GM10248 (cell line): ENCODE measurements around the gene ENPP5.
A peak's percentile ranks its signal among the peaks of the same experiment; 100 is the strongest.
"Not testable (repeated sequence)": the region's sequence is repeated elsewhere in the genome, so short reads cannot be mapped to it uniquely, and the experiment has no call there.

ENCODE experiments used
- CTCF ChIA-PET: fragments of 300-600 bp; sonication (Branson Sonifier 250); formaldehyde crosslinking; extraction: SDS; loops from one replicate; lab custom pipeline; 2021; ENCODE audit warnings: antibody characterized with exemption; lab: Yijun Ruan, JAX
- POLR2A ChIA-PET: fragments of 350-650 bp; sonication (Branson Sonifier 250); formaldehyde crosslinking; extraction: SDS; loops from one replicate; lab custom pipeline; 2020; ENCODE audit warnings: antibody characterized with exemption; lab: Yijun Ruan, JAX
- DNase-seq: peaks from one replicate; pipeline ENCODE4 v3.0.0; 2012; ENCODE audit errors: extremely low spot score
- TF ChIP-seq, protein P1 (sequence below): IDR thresholded peaks from 2 replicates; pipeline ENCODE4 v1.5.1; 2012; ENCODE audit warnings: mild to moderate bottlenecking, low read depth; ENCODE audit errors: extremely low read depth, missing control alignments, control extremely low read depth

The ENPP5 gene

DNA sequence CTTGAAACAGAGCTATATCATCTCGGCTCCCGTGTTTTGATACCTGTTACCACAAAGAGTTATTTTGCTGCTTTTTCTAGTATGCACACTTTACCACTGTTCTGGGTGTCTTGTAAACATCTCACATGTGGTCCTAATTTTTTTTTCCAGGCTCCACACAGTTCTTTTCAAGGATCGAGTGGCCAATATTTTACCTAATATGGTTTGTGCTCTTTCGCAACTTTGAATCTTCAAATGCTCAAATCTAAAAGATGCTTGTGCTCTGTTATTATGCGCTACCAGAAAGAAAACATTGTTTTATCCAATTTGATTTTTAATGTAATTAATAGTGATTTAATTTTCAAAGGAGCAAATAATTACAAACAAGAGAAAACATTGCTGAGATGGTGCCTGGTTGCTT is 10.7 kb downstream of the ENPP5 start:
- TF ChIP-seq, protein P1, sequence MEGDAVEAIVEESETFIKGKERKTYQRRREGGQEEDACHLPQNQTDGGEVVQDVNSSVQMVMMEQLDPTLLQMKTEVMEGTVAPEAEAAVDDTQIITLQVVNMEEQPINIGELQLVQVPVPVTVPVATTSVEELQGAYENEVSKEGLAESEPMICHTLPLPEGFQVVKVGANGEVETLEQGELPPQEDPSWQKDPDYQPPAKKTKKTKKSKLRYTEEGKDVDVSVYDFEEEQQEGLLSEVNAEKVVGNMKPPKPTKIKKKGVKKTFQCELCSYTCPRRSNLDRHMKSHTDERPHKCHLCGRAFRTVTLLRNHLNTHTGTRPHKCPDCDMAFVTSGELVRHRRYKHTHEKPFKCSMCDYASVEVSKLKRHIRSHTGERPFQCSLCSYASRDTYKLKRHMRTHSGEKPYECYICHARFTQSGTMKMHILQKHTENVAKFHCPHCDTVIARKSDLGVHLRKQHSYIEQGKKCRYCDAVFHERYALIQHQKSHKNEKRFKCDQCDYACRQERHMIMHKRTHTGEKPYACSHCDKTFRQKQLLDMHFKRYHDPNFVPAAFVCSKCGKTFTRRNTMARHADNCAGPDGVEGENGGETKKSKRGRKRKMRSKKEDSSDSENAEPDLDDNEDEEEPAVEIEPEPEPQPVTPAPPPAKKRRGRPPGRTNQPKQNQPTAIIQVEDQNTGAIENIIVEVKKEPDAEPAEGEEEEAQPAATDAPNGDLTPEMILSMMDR: no peak
- ChIA-PET CTCF (no interaction called here), POLR2A (no interaction called here)
- DNase-seq: no peak

DNA sequence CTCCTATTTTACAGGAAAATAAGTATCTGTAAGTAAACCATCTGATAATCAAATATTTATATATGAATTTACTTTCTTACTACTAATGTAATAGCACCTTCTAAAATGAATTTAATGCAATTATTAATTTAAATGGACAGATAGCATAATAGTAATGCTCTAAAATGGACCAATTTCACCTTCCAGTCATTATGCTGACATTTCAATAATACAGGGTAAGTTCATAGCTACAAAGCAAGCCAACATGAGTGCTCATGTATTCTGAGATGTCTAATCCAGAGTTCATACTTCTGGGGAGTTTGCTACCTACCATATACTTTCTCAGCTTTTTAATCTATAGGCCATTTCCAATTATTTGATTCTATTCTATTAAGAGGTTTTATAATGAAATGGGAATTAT is 11.6 kb downstream of the ENPP5 start:
- ChIA-PET POLR2A (no interaction called here), CTCF (interaction anchor here (1.2 to 1.4 kb wide), 3 partner anchors 16 to 350 kb away, joined by 3 read pairs; no protein-coding TSS in a partner anchor)
- TF ChIP-seq, protein P1: no peak
- no peak for DNase-seq

DNA sequence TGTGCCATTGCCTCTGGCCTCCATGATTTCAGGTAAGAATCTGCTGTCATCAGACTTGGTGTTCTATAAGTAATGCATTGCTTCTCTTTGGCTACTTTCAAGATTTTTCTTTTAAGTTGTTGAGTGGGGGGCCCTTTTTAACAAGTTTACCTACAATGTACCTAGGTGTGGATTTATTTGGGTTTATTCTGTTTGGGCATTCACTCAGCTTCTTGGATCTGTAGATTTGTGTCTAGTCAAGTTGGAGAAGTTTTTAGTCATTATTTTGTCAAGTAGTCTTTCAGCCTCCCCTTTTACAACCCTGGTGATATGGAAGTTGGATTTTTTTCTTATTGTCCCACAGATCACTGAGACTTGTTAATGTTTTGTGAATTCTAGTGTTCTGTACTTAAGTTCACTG is 14.1 kb downstream of the ENPP5 start:
- ChIA-PET CTCF (interaction anchor here (1.0 kb wide), 1 partner anchor 64 kb away, joined by 3 read pairs; no protein-coding TSS in a partner anchor), POLR2A (no interaction called here)
- TF ChIP-seq, protein P1: no peak
- DNase-seq: no peak

DNA sequence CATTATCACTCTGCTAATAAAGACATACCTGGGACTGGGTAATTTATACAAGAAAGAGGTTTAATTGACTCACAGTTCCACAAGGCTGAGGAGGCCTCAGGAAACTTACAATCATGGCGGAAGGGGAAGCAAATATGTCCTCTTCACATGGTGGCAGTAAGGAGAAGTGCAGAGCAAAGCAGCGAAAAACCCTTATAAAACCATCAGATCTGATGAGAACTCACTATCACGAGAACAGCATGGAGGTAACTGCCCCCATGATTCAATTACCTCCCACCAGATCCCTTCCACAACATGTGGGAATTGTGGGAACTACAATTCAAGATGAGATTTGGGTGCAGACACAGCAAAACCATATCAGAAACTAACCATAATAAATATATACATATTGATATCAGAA is 21.7 kb downstream of the ENPP5 start:
- CTCF ChIA-PET, POLR2A ChIA-PET, DNase-seq: not testable (repeated sequence)

DNA sequence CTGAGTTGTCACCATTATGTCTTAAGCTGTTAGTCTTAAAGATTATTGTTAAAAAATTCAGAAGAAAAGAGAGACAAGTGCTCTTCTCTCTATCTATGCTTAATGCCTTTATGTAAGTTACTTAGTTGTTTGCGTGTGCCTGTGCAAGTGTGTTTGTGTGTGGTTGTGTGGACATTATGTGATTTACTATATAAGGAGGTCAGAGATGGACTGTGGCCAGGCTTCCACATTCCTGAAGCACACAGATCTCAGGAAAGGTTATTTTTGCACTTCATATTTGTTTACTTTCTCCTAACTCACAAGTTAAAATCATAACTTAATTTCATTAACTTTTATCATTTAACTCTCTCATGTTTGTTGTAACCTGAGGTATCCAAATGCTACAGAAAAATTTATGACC is 26.5 kb downstream of the ENPP5 start:
- no peak for DNase-seq
- TF ChIP-seq, protein P1: no peak
- ChIA-PET POLR2A (no interaction called here), CTCF (interaction anchor here (1.6 kb wide), 1 partner anchor 14 kb away, joined by 3 read pairs; the partner anchor contains the start of gene ENPP4)

DNA sequence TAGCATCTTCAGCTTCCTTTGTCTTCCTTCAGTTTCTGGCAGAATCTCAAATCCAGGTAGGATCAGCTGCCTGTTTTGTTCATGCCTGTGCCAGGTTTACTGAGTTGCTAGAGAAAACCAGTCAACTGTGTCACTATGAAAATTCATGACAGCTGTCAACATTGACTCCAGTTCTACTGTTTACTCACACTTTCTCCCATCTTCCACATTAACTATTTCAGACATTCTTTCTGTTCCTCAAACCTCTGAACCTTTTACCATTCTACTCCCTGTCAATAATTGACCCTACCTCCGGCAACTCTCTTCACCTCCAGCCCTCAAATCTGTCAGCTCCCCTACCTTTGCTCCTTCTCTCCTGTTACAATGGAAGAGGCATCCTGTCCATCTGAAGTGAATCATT is 32.5 kb downstream of the ENPP5 start:
- TF ChIP-seq, protein P1: no peak
- CTCF ChIA-PET: interaction anchor here (1.0 to 1.7 kb wide), 4 partner anchors 9 to 82 kb away, joined by 3 to 11 read pairs (median 4); partner anchors contain the start of gene ENPP4
- peak; percentile 14 for DNase-seq
- POLR2A ChIA-PET: no interaction called here

DNA sequence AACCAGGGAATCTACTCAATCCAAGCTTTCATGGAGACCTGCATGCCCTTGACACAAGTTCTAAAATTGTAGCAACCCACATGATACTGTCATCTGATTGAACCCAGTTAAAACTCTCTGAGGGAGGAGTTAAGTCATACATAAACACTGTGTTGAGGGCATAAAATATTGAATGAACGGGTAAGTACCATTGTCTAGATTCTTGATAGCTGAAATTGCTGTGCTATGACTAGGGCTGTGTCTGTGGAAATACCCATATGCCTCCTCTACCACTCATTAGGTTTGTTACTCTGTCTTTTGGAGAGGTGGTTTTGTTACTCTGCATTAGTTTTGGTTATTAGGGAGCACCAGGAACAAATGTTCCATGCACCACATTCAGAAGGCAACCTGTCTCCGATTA is 33.4 kb downstream of the ENPP5 start:
- no peak for DNase-seq
- CTCF ChIA-PET: interaction anchor here (1.3 to 1.8 kb wide), 3 partner anchors 47 to 1662 kb away, joined by 3 to 4 read pairs (median 3); no protein-coding TSS in a partner anchor
- TF ChIP-seq, protein P1: no peak
- POLR2A ChIA-PET: no interaction called here
